IMR-90 (cell line): ENCODE measurements around the gene SLIT1. TPM values are rescaled to one million over a fixed set of nuclear protein-coding genes. Genes with fewer than 3 reads are reported as not detected.

Experiments
- ATAC-seq: fragments of 200-7000 bp; cut with Tn5 transposase; 2 replicates; pipeline ENCODE4 v1.9.1; 2020; ENCODE audit warnings: low read depth, mild to moderate bottlenecking, moderate library complexity
- BruUV-seq: library from RNA; stranded (reverse); fragments of 400-500 nt; replicated peaks from 2 replicates; lab custom pipeline; 2021; lab: Mats Ljungman, UMichigan
- CTCF ChIA-PET: fragments of 300-600 bp; formaldehyde crosslinking; extraction: SDS; loops from one replicate; lab custom pipeline; 2021; ENCODE audit warnings: antibody characterized with exemption; lab: Yijun Ruan, JAX
- POLR2A ChIA-PET: fragments of 300-600 bp; sonication (Branson Sonifier 250); formaldehyde crosslinking; loops from one replicate; lab custom pipeline; 2022; ENCODE audit warnings: antibody characterized with exemption; ENCODE audit not compliant: unreplicated experiment; lab: Charles Lee
- DNase-seq: peaks from one replicate; pipeline ENCODE4 v3.0.0; 2013
- H2AFZ ChIP-seq: replicated peaks from 2 replicates; pipeline ENCODE3; 2013; ENCODE audit warnings: low read length, mild to moderate bottlenecking; ENCODE audit not compliant: poor library complexity
- H2AK5ac ChIP-seq: 2 replicates; pipeline ENCODE4 v1.6.1; 2013; ENCODE audit warnings: low read depth, low read length, inconsistent platforms
- H2AK9ac ChIP-seq: replicated peaks from 2 replicates; pipeline ENCODE3; 2013; ENCODE audit warnings: mild to moderate bottlenecking, low read depth, low read length, moderate library complexity; ENCODE audit not compliant: poor library complexity
- H2BK120ac ChIP-seq: 2 replicates; pipeline ENCODE4 v1.6.1; 2013; ENCODE audit warnings: low read depth, low read length, inconsistent platforms
- H2BK15ac ChIP-seq: 3 replicates; pipeline ENCODE4 v1.6.1; 2013; ENCODE audit warnings: low read depth, low read length, inconsistent platforms
- H2BK20ac ChIP-seq: 2 replicates; pipeline ENCODE4 v1.6.1; 2013; ENCODE audit warnings: low read depth, mild to moderate bottlenecking, inconsistent platforms, low read length, moderate library complexity
- H2BK5ac ChIP-seq: 2 replicates; pipeline ENCODE4 v1.6.1; 2013; ENCODE audit warnings: mild to moderate bottlenecking, low read depth, low read length, inconsistent platforms; ENCODE audit not compliant: poor library complexity, severe bottlenecking
- H3K14ac ChIP-seq: replicated peaks from 2 replicates; pipeline ENCODE4 v1.6.1; 2013; ENCODE audit warnings: low read depth, low read length, inconsistent platforms
- H3K18ac ChIP-seq: 2 replicates; pipeline ENCODE4 v1.6.1; 2013; ENCODE audit warnings: low read depth, low read length, control low read depth
- H3K23ac ChIP-seq: 2 replicates; pipeline ENCODE4 v1.6.1; 2013; ENCODE audit warnings: low read depth, low read length, inconsistent platforms
- H3K27ac ChIP-seq: 2 replicates; pipeline ENCODE4 v1.5.1; 2013; ENCODE audit warnings: mild to moderate bottlenecking, control low read depth, low read length; ENCODE audit not compliant: insufficient read depth
- H3K27me3 ChIP-seq: 2 replicates; pipeline ENCODE4 v1.6.1; 2013; ENCODE audit warnings: low read length; ENCODE audit not compliant: control insufficient read depth, insufficient read depth
- H3K36me3 ChIP-seq: 2 replicates; pipeline ENCODE4 v1.6.1; 2013; ENCODE audit warnings: low read length, mixed read lengths; ENCODE audit not compliant: control insufficient read depth, insufficient read depth
- H3K4ac ChIP-seq: 2 replicates; pipeline ENCODE4 v1.6.1; 2013; ENCODE audit warnings: low read depth, low read length, inconsistent platforms
- H3K4me1 ChIP-seq: 2 replicates; pipeline ENCODE4 v1.6.1; 2013; ENCODE audit warnings: low read length, mixed read lengths; ENCODE audit not compliant: control insufficient read depth, insufficient read depth
- H3K4me2 ChIP-seq: 2 replicates; pipeline ENCODE4 v1.6.1; 2013; ENCODE audit warnings: low read depth, mild to moderate bottlenecking, control low read depth, low read length, moderate library complexity
- H3K4me3 ChIP-seq: 2 replicates; pipeline ENCODE4 v1.5.1; 2013; ENCODE audit warnings: low read depth, mild to moderate bottlenecking, control low read depth, low read length, moderate library complexity; ENCODE audit not compliant: insufficient read depth
- H3K56ac ChIP-seq: 2 replicates; pipeline ENCODE4 v1.6.1; 2013; ENCODE audit warnings: low read length, inconsistent platforms; ENCODE audit not compliant: insufficient read depth; ENCODE audit errors: extremely low read depth
- H3K79me1 ChIP-seq, 2 experiments: 2 replicates each; pipeline ENCODE4 v1.6.1; 2013; ENCODE audit warnings: low read length in 2 of 2, inconsistent platforms in 1 of 2, low read depth in 1 of 2
- H3K9ac ChIP-seq: 2 replicates; pipeline ENCODE4 v1.6.1; 2013; ENCODE audit warnings: low read depth, low read length, control low read depth
- H3K9me1 ChIP-seq: 2 replicates; pipeline ENCODE4 v1.6.1; 2013; ENCODE audit warnings: low read length, inconsistent platforms; ENCODE audit not compliant: insufficient read depth
- H3K9me3 ChIP-seq: 2 replicates; pipeline ENCODE4 v1.6.1; 2013; ENCODE audit warnings: low read length; ENCODE audit not compliant: control insufficient read depth, insufficient read depth
- H4K20me1 ChIP-seq: 2 replicates; pipeline ENCODE4 v1.6.1; 2013; ENCODE audit warnings: low read length, inconsistent platforms; ENCODE audit not compliant: insufficient read depth
- H4K5ac ChIP-seq: 2 replicates; pipeline ENCODE4 v1.6.1; 2013; ENCODE audit warnings: mild to moderate bottlenecking, low read depth, low read length, control low read depth
- H4K8ac ChIP-seq, 2 experiments: 2 replicates each; pipeline ENCODE4 v1.6.1; 2013; ENCODE audit warnings: low read depth in 2 of 2, low read length in 2 of 2, control low read depth in 1 of 2, inconsistent platforms in 1 of 2
- H4K91ac ChIP-seq: 2 replicates; pipeline ENCODE4 v1.6.1; 2013; ENCODE audit warnings: low read depth, low read length, inconsistent platforms; ENCODE audit not compliant: insufficient read depth
- CEBPB ChIP-seq: IDR thresholded peaks from 2 replicates; pipeline ENCODE4 v1.6.1; 2012; ENCODE audit warnings: low read depth, low read length, improper control_type of control experiment
- CHD1 ChIP-seq: IDR thresholded peaks from 2 replicates; pipeline ENCODE4 v1.6.1; 2012; ENCODE audit warnings: low read depth, low read length, improper control_type of control experiment
- ELK1 ChIP-seq: fragments of 150-350 bp; IDR thresholded peaks from 2 replicates; pipeline ENCODE4 v1.6.1; 2016; ENCODE audit warnings: low read depth, mild to moderate bottlenecking, low read length, moderate library complexity, borderline replicate concordance
- FOS ChIP-seq: fragments of 150-350 bp; IDR thresholded peaks from 2 replicates; pipeline ENCODE4 v1.6.1; 2016; ENCODE audit warnings: low read depth, low read length
- MAZ ChIP-seq: IDR thresholded peaks from 2 replicates; pipeline ENCODE4 v1.6.1; 2012; ENCODE audit warnings: low read depth, mild to moderate bottlenecking, low read length, improper control_type of control experiment, moderate library complexity, borderline replicate concordance
- RCOR1 ChIP-seq: IDR thresholded peaks from 2 replicates; pipeline ENCODE4 v1.6.1; 2012; ENCODE audit warnings: mild to moderate bottlenecking, low read length, improper control_type of control experiment; ENCODE audit not compliant: insufficient replicate concordance
- WGBS, 2 experiments: methylation state at CpG; one replicate each; pipeline versions ENCODE4 v1.1.5 to v1.1.7; 2013; ENCODE audit warnings: missing lambda C conversion rate in 2 of 2; ENCODE audit not compliant: insufficient read length in 1 of 2; ENCODE audit errors: extremely low coverage in 2 of 2; 5-methylcytosine and 5-hydroxymethylcytosine counted together
- dilution Hi-C: fragments of 300-500 bp; cut with HindIII; formaldehyde crosslinking; loops from one replicate; pipeline ENCODE4 v1.14.3; 2018; ENCODE audit warnings: low sequenced_read_pairs; ENCODE audit not compliant: unreplicated experiment
- in situ Hi-C: fragments of 300-500 bp; cut with MboI; formaldehyde crosslinking; loops from 3 replicates; pipeline ENCODE4 v1.14.3; 2019; ENCODE audit warnings: low sequenced_read_pairs, inconsistent platforms, mixed read lengths
- intact Hi-C: fragments of 100-400 bp; cut with micrococcal nuclease; formaldehyde crosslinking; loops from 2 replicates; pipeline ENCODE4 v1.10.0; 2022
- polyA plus RNA-seq, 3 experiments: library from polyadenylated mRNA; depleted of rRNA; stranded (reverse); fragments of >200 nt; gene quantifications; 2 replicates each; pipeline ENCODE4 v1.2.3, GENCODE V29; 2012; ENCODE audit warnings: low replicate concordance in 1 of 3
- total RNA-seq: library from RNA; depleted of rRNA; stranded (reverse); fragments of >200 nt; gene quantifications from 2 replicates; pipeline ENCODE4 v1.2.3, GENCODE V29; 2012

SLIT1 gene
- total and polyA plus RNA-seq, 2 of the 4 experiments (the other 2 are of a cell fraction), result under 0.01 TPM

DNA sequence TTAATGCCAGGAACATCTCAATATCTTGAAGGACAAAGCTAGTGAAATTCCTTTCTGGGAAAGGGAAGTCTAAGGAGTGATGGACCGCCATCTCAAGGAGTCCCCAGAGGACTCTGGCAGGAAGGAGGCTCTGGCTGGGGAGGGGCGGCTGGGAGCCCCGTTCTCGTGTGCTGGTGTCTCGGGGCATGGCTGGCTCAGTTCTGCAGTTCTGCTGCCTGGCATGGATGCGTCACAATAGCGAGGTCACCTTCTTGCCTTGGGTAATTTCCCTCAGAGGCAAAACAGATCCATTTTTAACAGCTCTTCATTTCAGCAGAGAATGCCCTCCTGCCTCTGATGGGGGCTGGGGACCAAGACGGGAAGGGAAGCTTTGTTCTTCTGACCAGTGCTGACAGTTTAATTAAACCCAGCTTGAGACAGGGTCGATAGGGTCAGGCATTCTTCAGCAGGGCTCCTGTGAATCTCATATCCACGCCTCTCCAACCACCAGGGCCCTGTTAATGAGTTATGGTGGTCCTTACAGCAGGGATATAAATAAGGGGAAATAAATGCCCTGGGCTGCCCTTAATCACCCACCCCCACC lies 35.7 kb downstream of the SLIT1 start:
- dilution Hi-C loops, result no loop called here
- WGBS, 2 experiments, result no CpG with 5 or more reads among the region's 10 CpGs
- Histone ChIP-seq H3K4me2 (no peak overlapping the region), H4K8ac (no peak overlapping the region), H2AK5ac (no peak overlapping the region), H4K20me1 (no peaks in the 10 kb centered on the region), H3K27ac (no peak overlapping the region), H3K14ac (no peak overlapping the region), H2AK9ac (no peak overlapping the region), H3K4ac (no peak overlapping the region), H3K56ac (no peak overlapping the region), H2AFZ (no peak overlapping the region), H3K36me3 (no peaks in the 10 kb centered on the region), H3K23ac (no peak overlapping the region), H2BK5ac (no peak overlapping the region), H2BK120ac (no peak overlapping the region), H3K9me3 (no peaks in the 10 kb centered on the region), H3K9me1 (no peaks in the 10 kb centered on the region), H3K18ac (no peak overlapping the region), H2BK20ac (no peak overlapping the region), H2BK15ac (no peak overlapping the region), H3K27me3 (peaks cover 9% of the 10 kb centered on the region), H3K9ac (no peak overlapping the region), H4K5ac (no peak overlapping the region), H3K4me3 (no peak overlapping the region), H4K91ac (no peak overlapping the region), H3K79me1 (no peaks in the 10 kb centered on the region), H3K4me1 (no peaks in the 10 kb centered on the region)
- intact Hi-C loops, result no loop called here
- no TSS peak for BruUV-seq
- DNase-seq, result no peak
- ChIA-PET POLR2A (no interaction called here), CTCF (no interaction called here)
- TF ChIP-seq FOS (no peak), CHD1 (no peak), CEBPB (no peak), RCOR1 (no peak), ELK1 (no peak), MAZ (no peak)
- no peak for ATAC-seq
- in situ Hi-C loops, result no loop called here
